NOMO-1 (cell line): ENCODE data around the gene CERS3.

ENCODE experiments used
- DNase-seq, 2 experiments: peaks; one replicate each; lab custom pipeline; 2025; ENCODE audit not compliant: unreplicated experiment in 2 of 2; lab: John Stamatoyannopoulos, UW

Gene CERS3

GRCh38 chr15:100394736-100395440 lies 133.9 kb downstream of the CERS3 start:
- peak; percentile 13 to 90 for DNase-seq

GRCh38 chr15:100393008-100393407 lies 135.7 kb downstream of the CERS3 start:
- no peak for DNase-seq

GRCh38 chr15:100385300-100386050 lies 143.3 kb downstream of the CERS3 start:
- no peak for DNase-seq

- no peak for DNase-seq
Measured at GRCh38 chr15:100384108-100384410, 144.7 kb downstream of the CERS3 start.

GRCh38 chr15:100383302-100384107 lies 145.2 kb downstream of the CERS3 start:
- DNase-seq, result peak; percentile 10 to 34

GRCh38 chr15:100373942-100374341 lies 154.8 kb downstream of the CERS3 start:
- DNase-seq, result no peak

- DNase-seq, result no peak
Measured at GRCh38 chr15:100373120-100373896, 155.4 kb downstream of the CERS3 start.

- DNase-seq, result no peak
Measured at GRCh38 chr15:100372739-100373119, 156.0 kb downstream of the CERS3 start.

- DNase-seq, result no peak
Measured at GRCh38 chr15:100355342-100355741, 173.4 kb downstream of the CERS3 start.

GRCh38 chr15:100353449-100353848 lies 175.3 kb downstream of the CERS3 start:
- peak; percentile 75 to 91 for DNase-seq

GRCh38 chr15:100350434-100351226 lies 178.1 kb downstream of the CERS3 start:
- DNase-seq, result peak; percentile 73 to 87
